Measurements from ENCODE around the gene TUBB.

DNA sequence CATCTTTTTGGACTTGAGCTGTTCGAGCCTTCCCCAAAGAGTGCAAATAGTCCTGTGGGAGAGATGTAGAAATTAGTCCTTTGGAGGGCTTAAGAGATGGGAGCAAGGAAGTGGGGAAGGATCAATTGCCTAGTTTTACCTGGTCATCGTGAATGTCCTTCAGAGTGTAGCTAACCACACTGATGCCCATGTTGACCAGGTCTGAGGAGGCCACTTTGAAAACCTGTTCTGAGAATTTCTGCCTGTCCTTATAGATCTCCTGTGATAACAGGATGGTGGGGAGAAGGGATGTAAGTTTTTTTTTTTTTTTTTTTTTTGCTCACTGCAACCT lies 20.4 kb downstream of the TUBB start:
- TF ChIP-seq, protein P1, sequence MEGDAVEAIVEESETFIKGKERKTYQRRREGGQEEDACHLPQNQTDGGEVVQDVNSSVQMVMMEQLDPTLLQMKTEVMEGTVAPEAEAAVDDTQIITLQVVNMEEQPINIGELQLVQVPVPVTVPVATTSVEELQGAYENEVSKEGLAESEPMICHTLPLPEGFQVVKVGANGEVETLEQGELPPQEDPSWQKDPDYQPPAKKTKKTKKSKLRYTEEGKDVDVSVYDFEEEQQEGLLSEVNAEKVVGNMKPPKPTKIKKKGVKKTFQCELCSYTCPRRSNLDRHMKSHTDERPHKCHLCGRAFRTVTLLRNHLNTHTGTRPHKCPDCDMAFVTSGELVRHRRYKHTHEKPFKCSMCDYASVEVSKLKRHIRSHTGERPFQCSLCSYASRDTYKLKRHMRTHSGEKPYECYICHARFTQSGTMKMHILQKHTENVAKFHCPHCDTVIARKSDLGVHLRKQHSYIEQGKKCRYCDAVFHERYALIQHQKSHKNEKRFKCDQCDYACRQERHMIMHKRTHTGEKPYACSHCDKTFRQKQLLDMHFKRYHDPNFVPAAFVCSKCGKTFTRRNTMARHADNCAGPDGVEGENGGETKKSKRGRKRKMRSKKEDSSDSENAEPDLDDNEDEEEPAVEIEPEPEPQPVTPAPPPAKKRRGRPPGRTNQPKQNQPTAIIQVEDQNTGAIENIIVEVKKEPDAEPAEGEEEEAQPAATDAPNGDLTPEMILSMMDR (IDR thresholded peaks at IDR 0.05), result no peak
- TF ChIP-seq POLR2A (IDR thresholded peaks at IDR 0.05), result no peak
